Measurements from ENCODE around the gene CCL8.

Gene CCL8

DNA sequence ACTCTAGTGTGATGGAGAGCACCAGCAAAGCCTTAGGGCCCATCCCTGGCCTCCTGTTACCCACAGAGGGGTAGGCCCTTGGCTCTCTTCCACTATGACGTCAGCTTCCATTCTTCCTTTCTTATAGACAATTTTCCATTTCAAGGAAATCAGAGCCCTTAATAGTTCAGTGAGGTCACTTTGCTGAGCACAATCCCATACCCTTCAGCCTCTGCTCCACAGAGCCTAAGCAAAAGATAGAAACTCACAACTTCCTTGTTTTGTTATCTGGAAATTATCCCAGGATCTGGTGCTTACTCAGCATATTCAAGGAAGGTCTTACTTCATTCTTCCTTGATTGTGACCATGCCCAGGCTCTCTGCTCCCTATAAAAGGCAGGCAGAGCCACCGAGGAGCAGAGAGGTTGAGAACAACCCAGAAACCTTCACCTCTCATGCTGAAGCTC lies at the start of gene CCL8:
TSS of gene CCL8 (plus strand) at position 397 of the 445 bp plus-strand sequence. CDS start 67 bp downstream, outside the sequence.
- no peak for DNase-seq (ENCODE audit: low spot score)

DNA sequence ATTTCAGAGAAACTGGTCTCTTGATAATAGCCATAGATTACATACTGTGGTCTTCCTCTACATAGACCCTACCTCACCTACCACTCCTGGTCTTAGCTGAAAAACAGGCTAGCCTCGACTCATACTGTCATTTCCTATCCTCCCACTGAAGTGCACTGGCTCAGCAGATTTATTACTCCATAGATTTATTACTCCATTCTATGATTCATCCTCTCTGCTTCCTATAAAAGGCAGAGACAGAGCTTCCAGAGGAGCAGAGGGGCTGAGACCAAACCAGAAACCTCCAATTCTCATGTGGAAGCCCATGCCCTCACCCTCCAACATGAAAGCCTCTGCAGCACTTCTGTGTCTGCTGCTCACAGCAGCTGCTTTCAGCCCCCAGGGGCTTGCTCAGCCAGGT lies 49.3 kb upstream of the CCL8 start, which contains the start of gene CCL7:
TSS of gene CCL7 (plus strand) at position 253 of the 400 bp plus-strand sequence. CDS start at position 323, 70 bp downstream.
- DNase-seq (ENCODE audit: low spot score): no peak

DNA sequence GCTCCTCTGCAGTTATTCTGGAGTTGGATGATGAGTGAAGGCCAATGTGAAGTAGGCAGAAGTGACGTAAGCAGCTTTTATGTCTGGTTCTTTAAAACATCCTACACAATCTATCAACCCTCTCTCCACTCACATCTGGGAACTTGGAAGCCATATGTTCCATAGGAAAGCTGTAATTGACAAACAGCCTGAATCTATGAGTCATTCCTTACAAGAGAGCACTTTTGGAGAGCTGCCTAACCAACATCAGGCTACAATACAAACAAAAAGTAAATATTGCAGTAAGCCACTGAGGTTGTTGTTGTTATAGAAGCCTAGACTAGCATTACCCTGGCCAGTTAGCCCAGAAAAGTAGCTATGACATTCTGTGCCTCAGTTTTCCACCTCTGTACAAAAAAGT lies 43.4 kb upstream of the CCL8 start:
- DNase-seq (ENCODE audit: low spot score): peak; percentile 12

DNA sequence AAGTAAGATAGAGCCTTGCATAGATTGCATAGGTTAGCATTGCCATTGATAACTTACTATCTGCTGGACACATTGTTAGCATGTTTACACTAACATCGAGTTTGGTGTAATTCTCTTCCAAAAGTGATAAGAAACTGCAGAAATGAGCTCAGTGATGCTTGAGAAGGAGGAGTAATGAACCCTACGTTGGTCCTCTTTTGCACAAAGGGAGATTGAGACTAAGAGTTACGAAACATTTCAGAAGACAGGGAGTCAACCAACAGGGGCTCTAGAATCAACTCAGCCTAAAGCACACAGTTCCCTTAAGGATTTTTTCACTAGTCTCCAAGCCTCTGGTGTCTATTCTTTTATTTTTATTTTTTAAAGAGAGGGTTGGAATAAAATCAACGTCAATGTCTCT lies 42.4 kb upstream of the CCL8 start:
- DNase-seq (ENCODE audit: low spot score): no peak

DNA sequence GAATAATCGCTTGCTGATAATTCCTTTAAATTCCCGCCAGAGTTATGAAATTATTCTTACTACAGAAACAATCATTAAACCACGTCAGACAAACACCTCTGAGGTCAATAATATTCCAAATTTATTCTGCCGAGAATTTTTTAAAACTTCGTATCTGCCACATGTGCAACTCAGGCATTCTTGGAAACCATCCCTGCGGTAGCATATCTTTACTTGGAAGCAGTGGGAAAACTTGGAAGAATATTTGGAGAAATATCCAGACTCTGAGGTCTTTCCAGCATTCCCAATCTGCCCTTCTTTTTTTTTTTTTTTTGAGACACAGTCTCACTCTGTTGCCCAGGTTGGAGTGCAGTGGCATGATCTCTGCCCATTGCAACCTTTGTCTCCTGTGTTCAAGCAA lies 35.7 kb upstream of the CCL8 start:
- no peak for DNase-seq (ENCODE audit: low spot score)

DNA sequence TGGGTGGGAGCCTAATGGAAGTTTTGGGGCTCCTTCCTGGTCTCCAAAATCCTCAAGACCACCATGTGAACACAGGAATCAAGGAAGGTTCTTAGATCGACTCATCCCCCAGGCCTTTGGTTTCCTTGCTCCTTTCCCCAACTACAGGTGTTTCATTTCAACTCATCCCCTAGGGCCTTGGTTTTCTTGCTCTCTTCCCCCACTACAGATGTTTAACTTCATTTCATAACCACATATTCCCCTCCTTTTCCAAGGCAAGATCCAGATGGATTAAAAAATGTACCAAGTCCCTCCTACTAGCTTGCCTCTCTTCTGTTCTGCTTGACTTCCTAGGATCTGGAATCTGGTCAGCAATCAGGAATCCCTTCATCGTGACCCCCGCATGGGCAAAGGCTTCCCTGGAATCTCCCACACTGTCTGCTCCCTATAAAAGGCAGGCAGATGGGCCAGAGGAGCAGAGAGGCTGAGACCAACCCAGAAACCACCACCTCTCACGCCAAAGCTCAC lies 33.9 kb upstream of the CCL8 start, which contains the start of gene CCL11:
TSS of gene CCL11 (plus strand) at position 457 of the 507 bp plus-strand sequence. CDS start 67 bp downstream, outside the sequence.
- no peak for DNase-seq (ENCODE audit: low spot score)

DNA sequence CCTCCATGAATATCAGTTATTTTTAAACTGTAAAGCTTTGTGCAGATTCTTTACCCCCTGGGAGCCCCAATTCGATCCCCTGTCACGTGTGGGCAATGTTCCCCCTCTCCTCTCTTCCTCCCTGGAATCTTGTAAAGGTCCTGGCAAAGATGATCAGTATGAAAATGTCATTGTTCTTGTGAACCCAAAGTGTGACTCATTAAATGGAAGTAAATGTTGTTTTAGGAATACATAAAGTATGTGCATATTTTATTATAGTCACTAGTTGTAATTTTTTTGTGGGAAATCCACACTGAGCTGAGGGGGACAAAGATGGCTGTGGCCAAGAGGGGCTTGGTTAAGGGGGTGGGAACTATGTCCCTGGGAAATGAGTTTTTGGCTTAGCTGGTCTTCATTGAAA lies 31.4 kb upstream of the CCL8 start:
- no peak for DNase-seq (ENCODE audit: low spot score)

DNA sequence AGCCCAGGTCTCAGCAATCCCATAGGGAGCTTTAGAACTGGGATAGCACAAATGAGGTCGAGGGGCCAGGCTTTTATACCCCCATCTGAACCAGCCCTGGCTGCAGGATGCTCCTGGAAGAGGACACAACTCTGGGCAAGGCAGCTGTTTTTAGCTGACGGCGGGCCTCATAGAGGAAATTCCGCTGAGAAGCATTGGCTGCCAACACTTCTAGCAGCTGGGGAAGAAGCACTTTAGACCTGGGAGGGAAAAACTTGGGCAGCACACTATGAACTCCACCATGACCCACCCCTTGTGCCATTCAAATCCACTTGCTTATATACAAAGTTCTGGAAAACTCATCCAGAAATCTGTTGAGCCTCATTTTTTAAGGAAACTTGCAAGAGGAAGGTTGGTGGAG lies 28.6 kb upstream of the CCL8 start:
- DNase-seq (ENCODE audit: low spot score): no peak

DNA sequence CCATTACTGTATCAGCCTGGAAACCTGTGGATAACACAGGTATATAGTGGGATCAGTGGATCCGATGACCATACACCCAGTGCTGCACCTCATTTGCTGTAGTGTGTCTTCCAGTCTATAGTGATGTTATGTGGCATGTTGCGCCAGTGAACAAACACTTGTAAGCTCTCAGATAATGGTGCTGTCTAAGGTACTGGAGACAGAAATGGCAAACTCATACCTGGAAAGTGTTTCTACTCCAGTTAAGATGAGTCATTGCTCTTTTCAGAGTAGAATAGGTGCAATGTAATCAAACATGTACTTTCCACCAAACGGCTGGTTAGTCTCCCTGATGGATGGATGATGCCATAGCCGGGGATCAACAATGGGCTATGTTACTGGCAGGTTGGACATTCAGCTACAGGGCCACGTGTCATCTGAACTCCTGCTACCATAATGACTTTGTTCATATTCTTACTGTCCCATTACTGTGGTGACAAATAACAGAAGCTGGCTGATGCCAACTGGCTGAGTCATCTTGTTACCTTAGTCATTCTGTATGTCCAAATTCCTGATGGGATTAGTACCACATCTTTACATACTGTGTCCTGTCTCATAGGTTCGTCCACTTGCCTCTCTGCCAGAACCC lies 27.4 kb upstream of the CCL8 start:
- DNase-seq (ENCODE audit: low spot score): no peak

DNA sequence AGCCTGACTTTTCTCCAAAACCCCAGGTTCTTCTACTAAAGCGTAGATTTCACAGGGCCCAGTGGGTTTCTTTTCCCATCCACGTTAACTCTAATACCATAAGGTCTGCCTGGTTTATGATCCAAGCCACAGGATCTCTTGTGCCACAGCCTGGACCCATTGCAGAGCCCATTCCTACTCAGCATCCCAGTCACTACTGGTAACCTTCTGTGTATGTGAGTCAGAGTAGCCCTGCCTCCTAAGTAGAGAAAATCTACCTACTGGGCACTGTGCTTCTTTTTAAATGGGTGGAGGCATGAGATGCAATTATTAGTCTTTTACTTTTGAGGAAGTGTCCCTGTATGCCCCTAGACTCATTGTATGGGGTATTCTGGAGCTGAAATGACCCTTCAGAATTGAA lies 20.2 kb upstream of the CCL8 start:
- no peak for DNase-seq (ENCODE audit: low spot score)

DNA sequence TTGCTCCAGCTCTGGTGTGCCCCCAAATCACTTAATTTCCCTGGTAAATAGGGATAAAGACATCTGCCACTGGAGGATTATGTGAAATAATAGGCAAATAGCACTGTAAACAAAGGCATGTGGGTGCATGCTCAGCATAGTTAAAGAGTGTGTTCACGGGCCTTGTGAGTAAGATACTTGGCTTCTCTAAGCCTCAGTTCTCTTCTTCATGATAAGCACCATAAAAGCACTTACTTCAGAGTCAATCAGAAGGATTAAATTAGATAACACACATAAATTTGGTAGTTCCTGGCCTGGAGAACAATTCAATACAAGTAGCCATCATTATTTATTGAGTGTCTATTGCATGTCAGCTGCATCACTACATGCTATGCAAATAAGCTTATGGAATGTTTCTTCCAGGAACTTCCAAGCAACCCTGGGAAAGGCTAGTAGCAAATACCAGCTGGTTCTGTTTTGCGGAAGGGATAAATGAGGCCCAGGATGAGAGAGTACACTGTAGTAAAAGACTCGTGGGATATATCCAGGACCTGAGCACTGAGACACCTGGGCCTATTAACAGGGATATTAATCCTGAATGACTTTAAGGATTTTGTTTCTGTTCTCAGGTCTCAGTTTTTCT lies 19.2 kb upstream of the CCL8 start:
- DNase-seq (ENCODE audit: low spot score): no peak

DNA sequence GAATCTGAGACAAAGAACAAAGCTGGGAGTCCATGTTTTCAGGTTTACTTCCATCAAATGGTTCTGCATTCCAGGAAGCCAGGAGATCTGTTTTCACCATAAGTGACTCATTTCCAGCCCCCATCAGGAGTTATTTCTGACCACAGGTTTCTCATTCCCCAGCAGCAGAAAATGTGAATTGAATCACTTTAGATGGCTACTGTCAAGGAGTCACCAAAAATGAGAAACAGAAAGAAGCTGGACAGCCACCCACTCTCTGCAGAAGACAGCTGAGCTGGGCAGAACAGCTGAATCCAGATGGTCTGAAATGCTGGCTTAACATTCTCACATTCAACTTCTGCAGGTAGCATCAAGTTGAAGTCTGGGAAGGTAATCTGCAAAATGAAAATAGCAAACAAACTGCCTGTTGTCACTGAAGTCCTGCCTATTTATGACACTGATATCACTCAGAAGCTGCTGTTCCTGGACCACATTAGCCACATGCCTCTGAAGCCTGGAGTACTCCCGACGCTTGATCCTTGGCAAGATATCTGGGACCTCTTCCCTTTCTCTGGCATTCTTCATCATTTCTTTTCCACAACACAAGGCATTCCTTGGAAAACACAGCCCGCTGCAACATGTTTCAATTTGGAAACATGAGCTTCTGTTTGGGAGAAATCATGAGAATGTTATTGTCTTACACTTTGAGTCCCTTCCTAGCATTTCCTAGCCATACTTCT lies 18.4 kb upstream of the CCL8 start:
- no peak for DNase-seq (ENCODE audit: low spot score)

DNA sequence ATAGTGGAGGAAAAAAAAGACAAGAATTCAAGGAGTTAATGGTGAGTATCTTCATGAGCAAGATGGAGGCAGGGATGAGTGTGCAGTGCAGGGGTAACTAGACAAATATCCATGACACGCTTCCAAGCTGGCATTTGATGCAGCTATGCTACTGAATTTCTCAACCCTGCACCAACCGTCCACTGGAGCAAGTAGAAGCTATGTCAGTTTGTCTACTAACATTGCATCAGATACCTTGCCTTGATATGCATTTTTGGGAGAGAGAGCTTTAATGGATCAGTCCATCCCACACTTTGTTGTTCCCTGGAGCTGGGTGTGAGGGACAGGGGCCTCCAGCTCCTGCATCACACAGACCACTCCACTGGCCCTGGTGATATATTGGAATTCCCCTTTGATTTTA lies 17.2 kb upstream of the CCL8 start:
- DNase-seq (ENCODE audit: low spot score): no peak

DNA sequence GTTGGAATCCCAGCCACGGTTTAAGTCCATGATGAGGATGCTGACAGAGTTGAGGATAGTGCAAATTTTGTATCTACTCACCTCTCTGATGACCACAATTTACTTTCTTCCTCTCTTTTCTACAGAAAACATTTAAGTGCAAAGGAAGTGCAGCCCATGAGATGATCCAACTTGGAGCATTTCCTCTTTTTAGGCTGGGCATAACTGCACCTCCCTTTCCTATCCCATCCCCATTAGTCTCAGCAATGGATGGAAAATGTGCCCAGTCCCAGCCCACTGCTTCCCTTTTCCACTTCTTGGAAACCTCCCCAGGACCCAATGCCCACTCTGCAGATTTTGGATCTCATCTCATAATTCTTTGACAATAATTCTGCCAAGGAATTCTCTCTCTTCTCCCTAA lies 16.6 kb upstream of the CCL8 start:
- DNase-seq (ENCODE audit: low spot score): no peak

DNA sequence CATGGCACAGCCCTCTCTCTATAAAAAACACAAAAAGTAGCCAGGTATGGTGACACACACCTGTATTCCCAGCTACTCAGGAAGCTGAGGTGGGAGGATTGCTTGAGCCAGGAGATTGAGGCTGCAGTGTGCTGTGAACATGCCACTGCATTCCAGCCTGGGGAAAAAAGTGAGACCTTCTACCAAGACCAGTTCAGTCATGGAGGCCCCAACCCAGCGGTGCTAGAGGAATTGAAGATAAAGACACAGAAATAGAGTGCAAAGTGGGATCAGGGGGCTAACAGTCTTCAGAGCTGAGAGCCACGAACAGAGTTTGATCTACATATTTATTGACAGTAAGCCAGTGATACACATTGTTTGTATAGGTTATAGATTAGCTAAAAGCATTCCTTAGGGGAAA lies 15.6 kb upstream of the CCL8 start:
- DNase-seq (ENCODE audit: low spot score): no peak

DNA sequence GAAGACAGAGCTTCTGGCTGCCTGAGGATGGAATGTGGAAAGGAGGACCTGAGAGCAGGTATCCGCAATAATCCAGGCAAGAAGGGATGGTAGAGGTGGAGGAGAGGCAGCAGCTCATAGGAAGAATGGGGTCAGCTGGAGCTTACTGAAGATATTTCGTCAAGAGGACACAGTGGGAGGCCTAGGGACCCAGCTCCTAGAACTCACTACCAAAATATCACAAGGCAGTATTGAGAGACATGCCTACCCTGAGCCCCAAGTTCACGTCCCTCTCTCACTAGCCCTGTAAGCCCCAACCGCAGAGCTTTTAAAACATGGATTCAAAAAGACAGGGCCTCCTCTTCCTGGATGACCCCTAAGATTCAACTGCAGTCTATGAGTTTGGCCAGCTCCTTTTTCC lies 14.2 kb upstream of the CCL8 start:
- no peak for DNase-seq (ENCODE audit: low spot score)

DNA sequence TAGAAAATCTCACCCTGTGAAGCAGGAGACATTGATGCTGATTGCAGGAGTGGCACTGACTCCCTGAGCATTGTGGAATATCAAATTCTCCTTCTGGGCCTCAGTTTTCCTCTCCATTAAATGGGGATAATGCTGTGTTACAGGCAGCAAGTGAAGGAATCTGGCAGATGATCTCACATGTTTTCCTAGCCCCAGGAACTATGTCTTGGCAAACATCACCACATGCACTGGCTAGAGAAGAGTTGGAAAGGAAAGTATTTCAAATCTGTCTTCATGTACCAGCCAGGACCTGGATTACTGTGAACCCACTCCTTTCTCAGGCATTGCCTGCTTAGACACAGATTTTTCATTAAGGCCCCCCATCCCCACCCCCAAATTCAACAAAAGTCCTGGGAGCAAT lies 13.6 kb upstream of the CCL8 start:
- DNase-seq (ENCODE audit: low spot score): no peak

DNA sequence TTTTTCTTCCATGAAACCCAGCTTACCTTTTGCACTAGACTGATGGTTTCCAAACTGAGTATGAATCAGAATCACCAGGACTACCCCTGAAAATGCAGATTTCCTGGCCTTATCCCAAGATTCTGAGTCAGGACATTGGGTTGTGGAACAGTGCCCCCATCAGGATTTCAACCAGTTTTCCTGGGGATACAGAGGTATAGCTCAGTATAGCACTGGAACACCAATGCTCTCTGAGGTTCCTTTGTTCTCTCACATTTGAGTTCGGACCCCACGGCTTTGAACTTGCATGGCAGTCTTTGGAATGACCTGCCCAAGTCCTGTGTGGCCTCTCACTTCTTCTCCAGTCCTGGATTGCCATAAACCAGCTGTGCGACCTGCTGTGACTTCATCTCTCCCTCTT lies 12.8 kb upstream of the CCL8 start:
- peak; percentile 42 for DNase-seq (ENCODE audit: low spot score)

DNA sequence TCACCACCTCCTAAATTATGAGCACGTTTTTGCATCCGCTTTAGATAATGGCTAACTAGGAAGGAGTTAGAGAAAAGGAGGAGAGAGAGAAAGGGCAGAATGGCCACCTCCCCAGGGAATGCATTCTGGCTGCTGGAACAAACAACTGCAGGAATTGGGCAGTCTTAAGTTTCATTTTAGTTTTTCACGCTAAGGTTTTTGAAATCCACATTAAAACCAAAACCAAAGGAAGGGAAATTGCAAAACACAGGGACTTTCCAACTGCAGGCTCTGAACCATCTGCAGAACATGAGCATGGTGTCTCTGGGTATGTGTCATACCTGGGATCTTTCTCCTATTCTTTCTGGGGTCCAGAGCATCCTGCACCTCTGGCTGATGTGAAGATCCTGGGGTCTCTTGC lies 12.1 kb upstream of the CCL8 start:
- no peak for DNase-seq (ENCODE audit: low spot score)

DNA sequence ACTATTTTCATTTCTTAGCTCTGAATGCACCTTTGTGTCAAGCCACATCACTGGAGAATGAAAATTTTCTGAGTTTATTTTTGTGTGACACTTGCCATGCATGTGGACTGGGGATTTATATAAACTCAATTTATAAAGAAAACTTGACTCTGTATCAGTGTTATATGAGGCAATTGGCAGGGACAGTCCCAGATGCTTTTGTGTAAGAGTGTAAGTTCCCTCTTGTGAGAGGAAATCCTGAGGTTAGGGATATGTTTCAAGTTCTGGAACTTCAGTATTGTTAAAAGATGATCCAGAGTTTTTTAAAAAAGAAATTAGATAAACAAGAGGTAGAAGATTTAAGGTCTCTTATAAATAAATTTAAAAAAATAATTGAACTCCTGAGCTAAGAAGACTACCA lies 10.9 kb upstream of the CCL8 start:
- no peak for DNase-seq (ENCODE audit: low spot score)

DNA sequence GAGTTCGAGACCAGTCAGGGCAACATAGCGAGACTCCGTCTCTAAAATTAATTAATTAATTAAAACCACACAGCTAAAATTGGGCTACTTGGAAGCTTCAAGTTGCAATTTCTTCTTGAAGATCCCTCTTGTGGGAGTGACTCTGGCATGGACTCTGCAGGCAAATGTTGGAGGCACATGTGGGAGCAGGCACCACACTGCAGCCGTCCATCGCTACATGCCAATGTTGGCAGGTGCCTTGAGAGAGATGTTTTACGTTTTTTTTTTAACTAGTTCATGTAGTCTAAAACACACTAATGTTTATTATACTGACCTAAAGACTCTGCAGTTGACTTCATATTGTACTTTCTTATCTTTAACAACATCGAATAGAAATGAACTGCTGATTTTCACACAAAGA lies 7.9 kb upstream of the CCL8 start:
- DNase-seq (ENCODE audit: low spot score): no peak

DNA sequence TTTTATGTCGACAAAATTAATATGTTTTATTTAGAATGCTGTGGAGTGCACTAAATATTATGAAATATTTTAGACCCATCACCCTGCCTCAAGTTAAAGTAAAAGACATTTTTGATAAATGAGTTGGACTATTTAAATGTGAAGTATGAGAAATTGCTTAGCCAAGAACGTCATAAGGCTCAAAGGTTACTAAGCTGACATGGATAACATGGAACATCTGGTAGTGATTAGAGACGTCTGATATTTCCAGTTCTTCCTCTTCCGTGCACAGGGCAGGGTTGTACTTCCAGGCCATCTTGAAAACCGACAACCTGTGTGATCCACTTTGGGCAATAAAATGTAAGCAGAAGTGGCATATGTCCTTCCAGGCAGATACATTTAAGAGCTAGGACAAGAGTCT lies 7.2 kb upstream of the CCL8 start:
- no peak for DNase-seq (ENCODE audit: low spot score)

DNA sequence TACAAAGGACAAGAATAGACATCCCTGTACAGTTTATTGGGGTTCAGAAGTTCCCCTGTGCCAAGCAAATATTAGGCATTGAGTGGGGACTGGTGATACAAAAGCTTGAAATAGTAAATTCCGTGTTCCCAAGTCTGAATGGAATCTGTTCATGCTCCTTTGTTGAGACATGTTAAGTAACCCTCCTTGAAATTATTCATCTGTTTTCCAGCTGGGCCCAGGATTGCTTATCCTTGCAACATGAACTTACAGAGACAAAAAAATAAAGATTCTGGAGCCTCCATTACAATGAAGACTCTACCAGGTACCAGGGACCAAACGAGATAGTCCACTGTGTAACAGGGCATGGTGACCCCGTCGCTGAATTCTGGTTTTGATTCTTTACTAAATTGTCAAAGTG lies 6.1 kb upstream of the CCL8 start:
- no peak for DNase-seq (ENCODE audit: low spot score)
